ENCODE results near the gene PARP8.
A peak's percentile ranks its signal among the peaks of the same experiment; 100 is the strongest.
"Not testable (repeated sequence)": the region's sequence is repeated elsewhere in the genome, so short reads cannot be mapped to it uniquely, and the experiment has no call there.

The PARP8 gene

DNA sequence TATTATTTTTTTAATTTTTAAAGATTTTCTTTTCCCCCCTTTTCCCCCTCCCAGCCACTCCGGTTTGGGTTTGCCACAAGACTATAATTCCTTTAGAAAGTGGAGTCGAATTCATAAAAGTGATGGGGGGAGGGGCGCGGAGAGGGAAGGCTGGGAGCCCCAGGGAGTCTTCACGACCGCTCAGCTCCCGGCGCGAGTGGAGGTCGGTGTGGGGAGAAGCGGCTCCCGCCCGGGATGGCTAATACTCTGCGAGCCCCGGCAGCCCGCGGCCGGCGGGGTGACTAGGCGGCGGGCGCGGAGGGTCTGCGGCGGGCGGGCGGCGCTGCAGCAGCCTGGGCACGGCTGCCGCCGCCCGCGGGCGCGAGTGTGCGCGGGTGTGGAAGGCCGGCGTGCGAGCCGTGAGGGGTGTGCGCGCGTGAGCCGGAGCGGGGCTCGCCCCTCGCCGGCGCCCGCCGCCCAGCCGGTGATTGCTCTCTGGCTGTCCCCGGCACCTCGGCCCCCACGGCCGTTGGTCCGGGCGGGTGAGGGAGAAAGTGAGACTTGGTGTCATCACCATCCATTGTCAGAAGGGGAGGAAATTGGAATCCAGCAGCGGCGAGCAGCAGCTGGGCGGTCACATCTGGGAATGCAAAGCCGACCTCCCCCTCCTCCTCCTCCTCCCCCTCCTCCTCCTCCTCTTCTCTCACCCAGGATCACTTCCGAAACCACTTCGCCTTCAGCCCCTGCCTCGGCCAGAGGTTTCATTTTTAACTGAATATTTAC, at the start of gene PARP8:
TSS of gene PARP8 (plus strand) at position 377 of the 762 bp plus-strand sequence. CDS start 459 bp downstream, outside the sequence.
- peak; percentile 31 for DNase-seq (ENCODE audit: low spot score)

GRCh38 chr5:50623666-50624065, 42.8 kb upstream of the PARP8 start:
- no peak for DNase-seq (ENCODE audit: low spot score)

DNA sequence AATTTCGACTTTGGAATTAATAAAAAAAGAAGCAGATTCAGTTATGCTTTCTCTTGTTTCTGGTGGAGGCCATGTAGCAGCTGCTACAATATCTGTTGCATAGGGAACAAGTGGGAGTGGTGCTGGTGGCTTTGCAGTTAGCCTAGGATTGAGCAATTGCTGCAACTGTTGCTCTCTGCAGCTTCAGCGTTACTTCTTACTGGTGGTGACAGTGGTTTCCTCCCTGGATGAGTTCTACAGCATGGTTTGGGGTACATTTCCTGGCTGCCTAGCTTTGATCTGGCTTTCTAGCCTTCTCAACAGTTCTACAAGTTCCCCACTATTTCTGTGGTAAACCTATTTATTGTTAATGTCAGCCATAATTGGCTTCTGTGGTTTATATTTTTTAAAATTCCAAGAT, 31.6 kb upstream of the PARP8 start:
- DNase-seq (ENCODE audit: low spot score), result not testable (repeated sequence)

DNA sequence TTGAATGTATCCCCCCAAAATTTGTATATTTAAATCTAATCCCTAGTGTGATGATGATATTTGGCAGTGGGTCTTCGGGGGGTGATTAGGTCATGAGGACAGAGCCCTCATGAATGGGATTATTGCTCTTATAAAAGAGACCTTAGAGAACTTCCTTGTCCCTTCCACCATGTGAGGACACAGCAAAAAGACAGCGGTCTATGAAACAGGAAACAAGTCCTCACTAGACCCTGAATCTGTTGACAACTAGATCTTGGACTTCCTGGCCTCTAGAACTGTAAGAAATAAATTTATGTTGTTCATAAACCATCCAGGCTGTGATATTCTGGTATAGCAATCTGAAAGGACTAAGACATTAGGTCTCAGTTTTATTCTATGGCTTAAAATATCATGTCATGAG, 28.9 kb upstream of the PARP8 start:
- DNase-seq (ENCODE audit: low spot score), result not testable (repeated sequence)

GRCh38 chr5:50646591-50646990, 19.8 kb upstream of the PARP8 start:
- DNase-seq (ENCODE audit: low spot score), result no peak

- DNase-seq (ENCODE audit: low spot score), result no peak
Measured at GRCh38 chr5:50647726-50648125, 18.7 kb upstream of the PARP8 start.

DNA sequence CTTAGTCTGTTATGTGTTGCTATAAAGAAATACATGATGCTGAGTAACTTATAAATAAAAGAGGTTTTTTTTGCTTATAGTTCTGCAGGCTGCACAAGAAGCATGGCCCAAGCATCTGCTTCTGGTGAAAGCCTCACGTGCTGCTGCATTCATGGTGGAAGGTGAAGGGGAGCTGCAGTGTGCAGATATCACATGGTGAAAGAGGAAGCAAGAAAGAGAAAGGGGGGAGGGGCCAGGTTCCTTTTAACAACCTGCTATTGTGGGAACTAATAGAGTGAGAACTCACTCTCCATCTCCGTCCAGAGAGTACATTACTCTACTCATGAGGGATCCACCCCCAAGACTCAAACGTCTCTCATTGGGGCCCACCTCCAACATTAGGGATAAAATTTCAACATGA, 12.5 kb upstream of the PARP8 start:
- DNase-seq (ENCODE audit: low spot score), result no peak

DNA sequence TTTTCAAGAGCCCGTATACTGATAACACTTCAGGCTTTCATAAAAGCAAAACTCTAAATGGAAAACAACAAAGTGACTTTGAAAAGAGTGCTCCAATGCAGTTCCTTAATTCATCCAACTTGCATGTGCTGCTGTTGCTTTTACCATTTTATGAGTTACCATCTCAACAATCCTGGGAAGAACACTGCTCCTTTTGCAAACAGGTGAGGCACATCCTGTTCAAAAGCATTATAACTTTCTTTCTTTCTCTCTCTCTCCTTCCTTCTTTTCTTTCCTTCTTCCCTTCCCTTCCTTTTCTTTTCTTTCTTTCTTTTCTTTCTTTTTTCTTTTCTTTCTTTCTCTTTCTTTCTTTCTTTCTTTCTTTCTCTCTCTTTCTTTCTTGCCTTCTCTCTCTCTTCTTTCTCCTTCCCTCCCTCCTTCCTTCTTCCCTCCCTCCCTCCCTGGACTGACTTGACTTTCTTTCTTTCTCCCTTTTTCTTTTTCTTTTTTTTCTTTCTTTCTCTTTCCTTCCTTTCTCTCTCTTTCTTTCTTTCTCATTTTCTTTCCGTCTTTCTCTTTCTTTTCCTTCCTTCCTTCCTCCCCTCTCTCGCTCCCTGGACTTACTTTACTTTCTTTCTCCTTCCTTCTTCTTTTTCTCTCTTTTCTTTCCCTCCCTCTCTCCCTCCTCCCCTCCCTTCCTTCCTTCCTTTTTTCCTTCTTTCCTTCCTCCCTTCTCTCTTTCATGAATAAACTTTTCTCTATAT, 11.2 kb upstream of the PARP8 start:
- no peak for DNase-seq (ENCODE audit: low spot score)

GRCh38 chr5:50655810-50656205, 10.6 kb upstream of the PARP8 start:
- DNase-seq (ENCODE audit: low spot score), result no peak

DNA sequence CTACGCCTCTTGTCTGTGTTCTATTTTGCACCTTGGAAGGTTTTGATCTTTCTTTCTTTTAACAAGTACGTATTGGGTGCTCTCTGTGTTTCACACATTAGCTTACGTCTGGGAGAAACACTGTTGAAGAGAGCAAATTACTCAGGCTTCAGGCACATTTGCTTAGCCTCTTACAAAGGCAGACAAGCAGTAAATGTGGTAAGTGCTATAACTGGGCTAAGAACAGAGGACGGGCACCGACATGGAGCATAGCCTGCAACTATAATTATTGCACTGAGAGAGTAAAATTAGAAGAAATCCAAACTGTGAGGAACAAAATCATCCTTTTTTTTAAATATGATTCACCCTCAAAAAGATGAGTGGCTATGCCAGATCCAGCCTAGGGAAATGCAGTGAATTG, 9.4 kb upstream of the PARP8 start:
- DNase-seq (ENCODE audit: low spot score), result no peak

- DNase-seq (ENCODE audit: low spot score), result no peak
Measured at GRCh38 chr5:50658246-50658645, 8.2 kb upstream of the PARP8 start.

GRCh38 chr5:50663636-50664035, 2.8 kb upstream of the PARP8 start:
- DNase-seq (ENCODE audit: low spot score), result no peak

DNA sequence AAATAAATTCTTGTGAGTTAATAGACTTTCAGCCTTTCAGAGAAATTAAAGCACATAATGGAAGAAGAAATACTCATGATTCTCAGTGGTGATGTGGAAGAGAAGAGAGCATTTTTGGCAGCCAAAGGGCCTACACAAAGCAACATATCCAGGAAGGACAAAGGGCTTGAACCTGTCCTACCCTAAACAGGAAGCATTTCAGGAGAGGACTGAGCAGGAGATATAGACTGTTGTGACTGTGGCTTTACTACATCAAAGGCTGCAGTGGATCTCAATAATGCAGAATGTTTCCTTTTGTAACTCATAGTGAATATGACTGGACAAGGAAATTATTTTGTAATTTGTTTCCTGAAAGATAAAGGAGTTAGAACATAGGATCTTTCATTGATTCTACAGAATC, 1.3 kb upstream of the PARP8 start:
- DNase-seq (ENCODE audit: low spot score), result no peak

DNA sequence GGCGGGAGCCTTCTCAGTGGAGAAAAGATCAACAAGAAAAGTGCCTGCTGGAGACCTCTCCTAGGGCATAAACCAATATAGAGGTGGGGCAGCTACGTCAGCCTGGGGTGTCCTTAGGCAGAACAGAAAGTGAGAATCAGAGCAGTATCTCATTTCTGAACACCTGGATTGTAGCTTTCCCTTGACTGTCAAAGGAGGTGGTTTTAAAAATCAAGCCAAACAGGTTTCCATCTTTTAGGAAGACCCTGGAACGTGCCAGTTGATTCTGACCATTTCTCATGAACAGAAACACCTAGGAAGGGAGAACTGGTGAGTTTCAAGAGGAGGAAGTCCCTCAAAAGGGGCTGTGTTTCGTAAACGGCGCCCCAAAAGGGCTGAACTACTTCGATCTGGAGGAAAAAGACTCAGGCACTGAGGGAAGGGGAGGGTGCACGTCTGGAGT, 655 bp upstream of the PARP8 start:
- not testable (repeated sequence) for DNase-seq (ENCODE audit: low spot score)

DNA sequence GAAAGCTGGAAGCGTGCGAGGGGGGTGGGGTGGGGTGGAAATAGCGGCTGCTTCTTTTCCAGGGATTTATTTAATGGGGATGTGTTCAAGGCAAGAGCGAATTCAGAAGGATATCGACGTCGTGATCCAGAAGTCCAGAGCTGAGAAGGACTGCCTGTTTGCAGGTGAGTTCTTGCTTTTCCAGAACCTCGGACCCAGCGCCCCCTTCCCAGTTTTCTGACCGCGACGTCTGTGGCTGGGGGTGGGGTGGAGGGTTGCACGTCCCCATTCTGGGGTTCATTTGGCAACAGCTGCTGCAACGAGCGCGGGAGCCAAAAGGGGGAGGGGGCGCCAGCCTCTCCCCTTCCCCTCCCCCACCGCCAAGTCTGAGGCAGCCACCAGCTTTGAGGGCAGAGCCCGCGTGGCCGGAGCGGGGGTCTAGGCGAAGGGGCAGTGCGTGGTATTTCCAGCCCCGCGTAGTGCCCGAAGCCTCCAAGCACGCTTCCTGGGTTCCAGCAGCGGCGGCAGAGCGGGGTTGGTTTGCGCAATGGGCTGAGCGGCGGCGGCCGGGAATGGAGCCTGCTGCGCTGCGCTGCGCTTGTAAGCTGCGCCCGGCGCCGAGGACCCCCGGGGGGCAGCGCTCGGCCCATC, 701 bp downstream of the PARP8 start:
- DNase-seq (ENCODE audit: low spot score), result no peak

DNA sequence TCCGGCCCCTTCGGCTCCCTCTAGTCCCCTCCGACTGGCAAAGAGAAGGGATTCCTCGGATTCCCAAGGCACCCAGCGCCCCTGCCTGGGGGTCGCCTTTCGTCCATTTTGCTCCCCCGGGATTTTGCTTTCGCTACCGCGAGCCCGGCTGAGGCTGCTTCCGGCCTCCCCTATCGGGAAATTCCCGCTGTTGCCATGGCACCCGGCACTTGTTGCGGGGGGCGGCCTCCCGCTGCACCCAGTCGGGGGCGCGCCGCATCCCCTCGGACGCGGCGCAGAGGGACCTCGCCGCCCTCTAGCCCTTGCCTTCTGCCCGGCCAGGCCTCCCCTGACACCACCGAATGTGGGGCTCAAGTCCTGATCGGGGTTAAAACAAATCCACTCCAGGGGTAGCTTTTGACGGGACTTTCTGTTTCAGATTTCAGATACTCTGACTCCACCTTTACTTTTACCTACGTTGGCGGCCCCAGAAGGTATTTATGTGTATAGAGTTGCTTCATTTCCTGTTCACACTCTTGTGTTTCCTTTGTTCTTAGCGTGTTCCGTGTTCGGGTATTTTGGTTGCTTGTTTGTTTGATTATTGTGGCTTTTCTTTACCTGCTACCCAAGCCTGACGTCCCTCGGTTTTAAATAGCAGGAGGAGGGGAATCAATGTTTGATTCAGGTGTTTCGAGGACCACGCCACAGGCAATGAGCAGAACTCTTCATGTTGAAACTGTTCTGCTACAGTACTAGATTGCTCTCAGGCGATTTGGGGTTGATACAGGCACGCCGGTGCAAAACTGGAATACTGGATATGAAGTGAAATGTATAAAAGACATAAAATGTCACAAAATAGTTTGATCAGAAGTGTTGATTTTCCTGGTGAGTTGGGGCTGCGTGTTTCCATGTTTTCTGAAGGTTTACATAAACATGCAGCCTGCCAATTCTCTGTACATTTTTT, 1.5 kb downstream of the PARP8 start:
- no peak for DNase-seq (ENCODE audit: low spot score)

DNA sequence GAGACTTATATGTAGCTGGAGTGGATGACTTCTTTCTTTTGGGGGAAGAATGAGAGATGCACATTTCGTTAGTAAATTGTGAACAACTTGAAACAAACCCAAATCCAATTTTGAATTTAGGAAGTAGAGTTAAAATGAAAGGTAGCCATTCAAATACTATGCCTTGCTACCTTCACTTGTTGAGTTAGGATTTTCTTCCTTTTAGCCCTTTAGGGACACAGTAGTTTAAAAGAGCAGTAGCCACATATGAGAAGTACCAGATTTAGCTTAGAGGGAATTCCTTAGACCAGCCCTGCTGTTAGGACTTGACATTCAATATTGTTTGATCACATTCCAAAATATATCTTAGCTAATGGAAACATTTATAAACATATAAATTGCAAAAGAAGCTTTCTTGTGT, 2.2 kb downstream of the PARP8 start:
- not testable (repeated sequence) for DNase-seq (ENCODE audit: low spot score)

GRCh38 chr5:50672663-50673062, 6.2 kb downstream of the PARP8 start:
- DNase-seq (ENCODE audit: low spot score), result no peak

DNA sequence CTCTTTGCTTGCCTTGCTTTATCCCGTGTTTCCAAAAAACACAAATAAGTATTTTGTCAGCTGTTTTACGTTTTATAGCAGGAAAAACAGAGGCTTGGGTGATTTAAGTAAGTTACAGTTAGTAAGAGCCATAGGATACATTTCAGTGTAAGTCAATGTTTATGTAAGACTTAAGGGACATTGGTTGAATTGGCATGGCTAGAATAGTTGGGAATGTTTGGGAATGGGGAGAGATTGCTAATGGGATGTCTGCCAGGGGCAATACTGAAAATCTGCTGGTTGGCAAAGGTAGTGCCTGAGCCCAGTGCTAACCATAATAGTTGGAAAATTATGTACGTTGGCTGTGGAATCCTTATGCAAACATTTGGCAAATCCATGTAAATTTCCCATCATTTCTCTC, 7.0 kb downstream of the PARP8 start:
- not testable (repeated sequence) for DNase-seq (ENCODE audit: low spot score)

DNA sequence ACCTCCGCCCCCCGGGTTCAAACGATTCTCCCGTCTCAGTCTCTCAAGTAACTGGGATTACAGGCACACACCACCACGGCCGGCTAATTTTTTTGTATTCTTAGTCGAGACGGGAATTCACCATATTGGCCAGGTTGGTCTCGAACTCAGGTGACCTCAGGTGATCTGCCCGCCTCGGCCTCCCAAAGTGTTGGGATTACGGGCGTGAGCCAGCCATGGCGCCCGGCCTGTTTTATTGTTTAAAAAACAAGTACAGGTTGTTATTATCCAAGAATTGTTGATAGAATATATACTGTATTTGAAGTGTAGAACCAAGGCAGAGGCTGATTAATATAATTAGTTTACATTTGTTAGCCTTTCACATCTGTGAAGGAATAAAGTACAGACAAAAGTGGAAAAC, 8.9 kb downstream of the PARP8 start:
- no peak for DNase-seq (ENCODE audit: low spot score)

- not testable (repeated sequence) for DNase-seq (ENCODE audit: low spot score)
Measured at GRCh38 chr5:50679554-50679953, 13.1 kb downstream of the PARP8 start.

- no peak for DNase-seq (ENCODE audit: low spot score)
Measured at GRCh38 chr5:50684721-50685120, 18.3 kb downstream of the PARP8 start.
